HG02981 (cell line): ENCODE results near the gene NPTXR.
"Not testable (repeated sequence)": the region's sequence is repeated elsewhere in the genome, so short reads cannot be mapped to it uniquely, and the experiment has no call there.

ENCODE experiments used
- ATAC-seq: cut with Tn5 transposase; IDR thresholded peaks from one replicate; pipeline ENCODE4 v1.9.1; 2021; ENCODE audit warnings: mild to moderate bottlenecking, moderate library complexity; ENCODE audit not compliant: unreplicated experiment

Gene NPTXR

GRCh38 chr22:38832005-38832978 lies 11.5 kb downstream of the NPTXR start:
- no peak for ATAC-seq

GRCh38 chr22:38831166-38831945 lies 12.5 kb downstream of the NPTXR start:
- no peak for ATAC-seq

DNA sequence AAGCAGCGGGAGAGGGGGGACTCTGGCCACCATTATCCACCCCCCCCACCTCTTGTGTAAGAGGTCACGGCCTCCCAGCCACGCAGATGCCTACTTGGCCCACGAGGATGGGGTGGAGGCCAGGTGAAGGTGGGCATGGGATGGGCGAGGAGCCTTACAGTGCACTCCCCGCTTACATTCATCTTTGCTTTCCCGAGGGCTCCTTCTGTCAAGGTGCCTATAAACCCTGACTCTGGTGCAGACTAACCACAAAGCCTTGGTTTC lies 13.1 kb downstream of the NPTXR start:
- ATAC-seq, result no peak

- no peak for ATAC-seq
These were observed 13.6 kb downstream of the NPTXR start for GRCh38 chr22:38830026-38830844.

GRCh38 chr22:38829485-38829884 lies 14.3 kb downstream of the NPTXR start:
- ATAC-seq, result no peak

- ATAC-seq, result no peak
These were observed 15.1 kb downstream of the NPTXR start for GRCh38 chr22:38828616-38829205.

DNA sequence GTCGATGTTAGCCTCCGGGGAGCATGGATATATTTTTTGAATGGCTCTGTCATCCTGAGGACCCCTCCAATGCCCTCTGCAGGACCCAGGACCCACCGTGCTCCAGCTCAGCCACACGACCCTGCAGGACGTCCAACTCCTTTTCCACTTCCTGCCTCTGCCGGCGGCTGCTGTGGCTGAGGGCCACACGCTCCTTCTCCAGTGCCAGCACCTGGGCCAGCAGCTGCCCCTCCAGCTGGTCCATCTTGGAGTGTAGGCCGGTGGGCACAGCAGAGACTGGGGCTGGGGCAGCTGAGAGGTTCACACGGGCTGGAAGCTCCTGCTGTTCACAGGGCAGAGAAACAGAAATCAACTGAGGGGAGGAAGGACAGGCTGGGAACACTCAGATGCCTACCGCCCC lies 15.6 kb downstream of the NPTXR start:
- ATAC-seq, result no peak

DNA sequence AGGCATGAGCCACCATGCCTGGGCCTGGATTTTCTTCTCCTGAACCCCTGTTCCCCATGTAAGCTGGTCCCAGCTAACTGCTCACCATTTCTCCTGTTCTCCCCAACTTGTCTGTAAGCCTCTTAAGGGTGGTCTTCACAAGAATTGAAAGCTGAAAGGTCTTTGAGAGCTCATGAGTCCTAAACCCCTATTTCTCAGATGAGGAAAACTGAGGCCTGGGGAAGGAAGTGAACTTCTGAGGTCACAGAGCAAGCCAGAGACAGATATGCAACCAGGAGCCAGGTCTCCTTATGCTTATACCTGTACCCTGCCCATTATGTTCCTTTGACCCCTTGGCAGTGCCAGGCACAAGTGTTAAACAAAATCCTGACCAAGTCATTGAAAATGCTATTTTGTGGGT lies 16.3 kb downstream of the NPTXR start:
- no peak for ATAC-seq

- no peak for ATAC-seq
These were observed 17.0 kb downstream of the NPTXR start for GRCh38 chr22:38826801-38827200.

DNA sequence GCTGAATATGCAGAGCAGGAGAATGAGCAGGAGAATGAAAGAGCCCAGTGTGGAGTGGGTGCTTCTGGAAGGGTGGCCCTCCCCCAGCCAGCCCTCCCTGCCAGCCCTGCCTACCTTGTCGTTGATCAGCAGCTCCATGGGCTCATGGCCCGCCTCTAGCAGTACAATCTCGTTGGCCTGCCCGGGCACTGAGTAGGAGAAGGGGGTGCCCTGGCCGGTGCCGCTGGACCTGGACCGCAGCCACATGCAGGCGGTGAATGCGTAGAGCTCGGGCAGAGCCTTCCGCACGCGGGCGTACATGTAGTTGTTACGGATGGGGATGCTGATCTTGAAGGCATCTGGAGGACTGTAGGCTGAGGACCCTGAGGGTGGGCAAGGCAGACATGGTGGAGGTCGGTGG lies 17.4 kb downstream of the NPTXR start:
- ATAC-seq, result no peak

DNA sequence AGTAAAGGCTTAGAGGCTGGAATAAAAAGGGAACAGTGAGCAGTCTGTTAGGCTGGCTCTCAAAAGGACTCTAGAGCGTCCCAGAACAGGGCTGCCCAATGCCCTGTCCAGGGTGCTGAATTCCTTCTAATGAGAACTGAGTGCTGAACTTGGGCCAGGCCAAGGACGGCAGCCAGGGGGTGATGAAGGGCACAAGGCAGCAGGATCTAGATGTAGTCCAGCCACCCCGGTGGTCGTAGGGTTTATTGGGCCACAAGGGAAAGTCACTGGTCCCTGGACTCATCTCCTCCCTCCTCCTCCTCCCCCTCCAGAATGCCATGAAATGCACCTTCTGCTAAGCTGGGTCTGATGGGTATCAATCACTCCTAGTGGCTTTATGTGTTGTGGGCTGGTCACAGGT lies 19.2 kb downstream of the NPTXR start:
- no peak for ATAC-seq

GRCh38 chr22:38823637-38824036 lies 20.2 kb downstream of the NPTXR start:
- ATAC-seq, result no peak

DNA sequence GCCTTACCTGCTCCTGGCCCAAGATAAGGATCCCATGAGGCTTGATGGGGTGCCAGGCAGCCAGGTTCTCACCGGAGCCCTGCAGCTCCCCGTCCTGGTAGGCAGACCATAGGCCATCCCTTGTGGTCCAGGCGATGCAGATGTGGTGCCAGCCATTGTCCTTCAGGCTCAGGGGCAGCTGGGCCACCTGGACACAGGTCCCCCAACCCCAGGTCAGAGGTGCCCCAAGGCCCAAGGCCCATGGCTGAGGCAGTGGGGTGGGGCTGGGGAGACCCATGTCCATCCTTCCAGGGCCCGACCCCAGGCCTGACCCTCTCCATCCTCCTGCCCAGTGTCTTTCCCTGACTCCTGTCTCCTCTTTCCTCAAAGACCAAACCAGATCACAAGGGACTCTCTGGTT lies 20.8 kb downstream of the NPTXR start:
- ATAC-seq, result no peak

DNA sequence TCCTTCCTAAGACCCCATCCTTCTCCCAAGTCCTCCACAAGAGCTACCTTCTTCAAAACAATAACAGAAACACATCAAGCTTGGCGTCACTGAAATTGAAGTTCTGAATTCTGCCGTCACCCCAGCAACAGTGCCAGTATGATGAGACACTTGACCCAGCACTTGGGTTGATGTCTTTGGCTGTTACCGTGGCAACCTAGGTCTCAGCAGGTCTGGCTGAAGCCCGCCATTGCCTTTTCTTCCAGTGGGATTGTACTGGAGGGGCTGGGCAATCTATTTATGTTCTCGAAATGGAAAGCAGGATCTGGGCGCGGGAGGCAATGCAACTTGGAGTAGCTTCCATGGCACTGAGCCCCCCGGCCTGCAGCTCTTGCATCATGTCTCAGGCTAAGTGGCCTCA lies 23.8 kb downstream of the NPTXR start:
- ATAC-seq, result no peak

DNA sequence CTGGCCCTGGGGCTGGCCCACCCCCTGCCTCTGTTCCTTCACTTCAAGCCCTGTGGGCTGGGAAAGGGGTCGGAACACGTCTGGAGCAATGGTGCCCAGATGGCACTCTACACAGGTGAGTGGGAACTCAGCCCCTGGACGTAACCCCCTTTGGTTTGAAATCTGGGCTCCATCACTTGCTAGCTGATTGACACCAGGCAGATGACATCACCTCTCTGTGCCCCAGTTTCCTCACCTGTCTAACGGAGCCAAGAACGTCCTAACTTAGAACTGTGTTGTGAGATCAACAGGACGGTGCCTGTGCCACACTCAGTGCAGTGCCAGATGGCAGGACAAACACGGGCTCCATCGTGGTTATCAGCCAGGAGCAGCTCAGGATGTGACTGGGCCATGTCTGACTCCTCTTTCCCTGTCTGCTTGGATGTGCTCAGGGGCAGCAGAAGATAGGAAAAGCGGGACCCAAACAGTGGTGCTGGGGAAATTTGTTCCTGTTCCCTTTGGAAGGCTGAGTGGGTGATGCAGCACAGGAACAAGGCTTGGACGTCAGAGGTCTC lies 24.4 kb downstream of the NPTXR start:
- ATAC-seq, result no peak

- no peak for ATAC-seq
These were observed 26.6 kb downstream of the NPTXR start for GRCh38 chr22:38817196-38817595.

DNA sequence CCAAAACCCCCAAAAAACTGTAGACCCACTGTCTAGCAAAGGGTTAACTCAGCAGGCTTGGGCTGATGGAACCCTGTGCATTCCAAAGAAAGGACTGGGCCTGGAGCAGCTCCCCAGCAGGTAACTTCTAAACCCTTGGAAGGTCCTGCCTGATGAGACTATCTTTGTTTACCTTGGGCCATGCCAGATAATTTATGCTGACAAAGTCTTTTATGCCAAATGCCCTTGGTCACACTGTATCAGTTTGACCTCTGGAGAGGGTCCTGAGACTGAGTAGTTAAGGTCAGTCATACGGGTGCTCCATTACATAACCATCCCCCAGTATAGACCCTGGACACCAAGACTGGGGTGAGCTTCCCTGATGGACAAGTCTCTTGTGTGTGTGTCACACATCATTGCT lies 28.0 kb downstream of the NPTXR start:
- no peak for ATAC-seq

DNA sequence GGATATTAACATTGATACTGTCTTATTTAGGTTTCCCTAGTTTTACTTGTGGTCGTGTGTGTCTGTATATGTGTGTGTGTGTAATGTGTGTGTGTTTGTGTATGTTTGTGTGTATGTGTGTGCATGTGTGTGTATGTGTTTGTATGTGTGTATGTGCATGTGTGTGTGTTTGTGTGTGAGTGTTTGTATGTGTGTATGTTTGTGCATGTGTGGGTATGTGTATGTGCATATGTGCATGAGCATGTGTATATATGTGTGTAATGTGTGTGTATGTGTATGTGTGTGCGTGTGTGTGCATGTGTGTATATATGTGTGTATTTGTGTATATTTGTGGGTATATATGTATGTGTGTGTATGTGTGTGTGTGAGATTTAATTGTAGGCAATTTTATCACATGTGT lies 32.6 kb downstream of the NPTXR start:
- ATAC-seq, result no peak

DNA sequence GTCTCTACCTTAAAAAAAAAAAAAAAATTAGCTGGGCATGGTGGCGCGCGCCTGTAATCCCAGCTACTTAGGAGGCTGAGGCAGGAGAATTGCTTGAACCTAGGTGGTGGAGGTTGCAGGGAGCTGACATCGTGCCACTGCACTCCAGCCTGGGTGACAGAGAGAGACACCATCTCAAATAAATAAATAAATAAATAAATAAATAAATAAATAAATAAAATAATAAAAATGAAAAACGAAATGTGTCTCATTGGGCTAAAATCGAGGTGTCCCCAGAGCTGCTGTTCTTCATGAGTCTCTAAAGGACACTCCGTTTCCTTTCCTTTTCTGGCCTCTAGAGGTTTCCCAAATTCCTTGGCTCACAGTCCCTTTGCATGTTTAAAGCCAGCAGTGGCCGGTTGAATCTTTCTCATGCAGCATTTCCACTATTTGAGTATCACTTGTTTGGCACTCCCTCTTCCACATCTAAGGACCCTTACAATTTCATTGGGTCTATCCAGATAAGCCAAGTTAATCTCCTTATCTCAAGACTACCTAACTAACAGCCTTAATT lies 38.7 kb downstream of the NPTXR start:
- not testable (repeated sequence) for ATAC-seq

DNA sequence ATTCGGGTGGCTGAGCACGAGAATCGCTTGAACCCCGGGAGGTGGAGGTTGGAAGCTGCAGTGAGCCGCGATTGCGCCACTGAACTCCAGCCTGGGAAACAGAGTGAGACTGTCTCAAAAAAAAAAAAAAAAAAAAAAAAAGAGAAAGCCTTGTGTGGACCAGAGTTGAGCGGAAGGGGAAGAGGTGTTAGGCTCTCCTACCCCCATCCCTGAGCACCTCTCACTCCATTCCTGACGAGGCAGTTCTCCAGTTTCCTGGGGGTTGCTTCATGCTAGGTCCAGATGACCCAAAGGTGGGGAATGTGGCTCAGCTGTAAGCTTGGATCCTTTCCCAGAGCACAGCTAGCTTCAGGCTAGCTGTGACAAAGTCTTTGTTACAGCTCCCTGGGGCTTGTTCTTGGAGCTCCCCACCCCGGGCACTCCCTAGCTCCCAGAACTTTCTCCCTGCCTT lies 41.1 kb downstream of the NPTXR start:
- ATAC-seq, result no peak
